Neuronal stem cell (in vitro differentiated cells): ENCODE results near the gene B4GALNT2.
"Not testable (repeated sequence)": the region's sequence is repeated elsewhere in the genome, so short reads cannot be mapped to it uniquely, and the experiment has no call there.

Experiments
- DNase-seq: peaks from one replicate; pipeline ENCODE4 v3.0.0-alpha.2; 2013; ENCODE audit warnings: low spot score
- H2AFZ ChIP-seq: one replicate; pipeline ENCODE4 v1.6.1; 2013; ENCODE audit warnings: mild to moderate bottlenecking, low read length, inconsistent platforms
- H2AK5ac ChIP-seq: 2 replicates; pipeline ENCODE4 v1.6.1; 2013; ENCODE audit warnings: low read depth, mild to moderate bottlenecking, inconsistent platforms, low read length, moderate library complexity, mixed read lengths
- H2BK120ac ChIP-seq: 2 replicates; pipeline ENCODE4 v1.6.1; 2013; ENCODE audit warnings: low read depth, mild to moderate bottlenecking, inconsistent platforms, low read length, moderate library complexity, mixed read lengths
- H2BK12ac ChIP-seq: one replicate; pipeline ENCODE4 v1.6.1; 2013; ENCODE audit warnings: low read length, inconsistent platforms
- H2BK15ac ChIP-seq: 2 replicates; pipeline ENCODE4 v1.6.1; 2013; ENCODE audit warnings: mild to moderate bottlenecking, low read length, inconsistent platforms, mixed read lengths
- H2BK5ac ChIP-seq: one replicate; pipeline ENCODE4 v1.6.1; 2013; ENCODE audit warnings: inconsistent platforms, mild to moderate bottlenecking, low read length, moderate library complexity
- H3K14ac ChIP-seq: one replicate; pipeline ENCODE4 v1.6.1; 2013; ENCODE audit warnings: low read length, inconsistent platforms
- H3K18ac ChIP-seq: 2 replicates; pipeline ENCODE4 v1.6.1; 2013; ENCODE audit warnings: low read length, inconsistent platforms
- H3K23ac ChIP-seq: 2 replicates; pipeline ENCODE4 v1.6.1; 2013; ENCODE audit warnings: low read depth, mild to moderate bottlenecking, mixed read lengths, low read length, inconsistent platforms; ENCODE audit not compliant: poor library complexity
- H3K27ac ChIP-seq: replicated peaks from 3 replicates; pipeline ENCODE4 v1.5.1; 2013; ENCODE audit warnings: low read length, inconsistent platforms
- H3K27me3 ChIP-seq, 3 experiments: 2 replicates each; pipeline ENCODE4 v1.6.1; 2013; ENCODE audit warnings: low read length in 3 of 3, mild to moderate bottlenecking in 2 of 3, inconsistent platforms in 1 of 3, low read depth in 1 of 3, mixed read lengths in 1 of 3, moderate library complexity in 1 of 3; ENCODE audit not compliant: control insufficient read depth in 3 of 3, insufficient read depth in 3 of 3
- H3K36me3 ChIP-seq, 2 donors: replicated peaks in 1 of 2; 2 replicates each; pipeline ENCODE4 v1.6.1; 2013; ENCODE audit warnings: low read length in 2 of 2; ENCODE audit not compliant: control insufficient read depth in 2 of 2, insufficient read depth in 2 of 2
- H3K4ac ChIP-seq: 2 replicates; pipeline ENCODE4 v1.6.1; 2013; ENCODE audit warnings: inconsistent platforms, mild to moderate bottlenecking, low read length, moderate library complexity
- H3K4me1 ChIP-seq, 2 donors: 1 replicate in 1 of 2; 2 replicates in 1 of 2; pipeline ENCODE4 v1.6.1; 2013; ENCODE audit warnings: low read length in 2 of 2, low read depth in 1 of 2; ENCODE audit not compliant: control insufficient read depth in 2 of 2, insufficient read depth in 1 of 2
- H3K4me2 ChIP-seq: one replicate; pipeline ENCODE4 v1.6.1; 2013; ENCODE audit warnings: mild to moderate bottlenecking, low read length, inconsistent platforms; ENCODE audit not compliant: insufficient read depth, poor library complexity, severe bottlenecking
- H3K4me3 ChIP-seq, 2 donors: 2 replicates each; pipeline ENCODE4 v1.5.1; 2013; ENCODE audit warnings: low read length in 2 of 2, mild to moderate bottlenecking in 2 of 2, inconsistent platforms in 1 of 2, moderate library complexity in 1 of 2
- H3K79me1 ChIP-seq: one replicate; pipeline ENCODE4 v1.6.1; 2013; ENCODE audit warnings: low read depth, mild to moderate bottlenecking, inconsistent platforms, low read length, moderate library complexity
- H3K9ac ChIP-seq: one replicate; pipeline ENCODE4 v1.6.1; 2013; ENCODE audit warnings: mild to moderate bottlenecking, low read depth, low read length, inconsistent platforms; ENCODE audit not compliant: poor library complexity
- H3K9me3 ChIP-seq, 2 donors: replicated peaks in 1 of 2; 2 replicates each; pipeline versions ENCODE3 to v1.6.1; 2013; ENCODE audit warnings: low read length in 2 of 2, mild to moderate bottlenecking in 2 of 2, inconsistent platforms in 1 of 2, low read depth in 1 of 2, mixed read lengths in 1 of 2, moderate library complexity in 1 of 2; ENCODE audit not compliant: control insufficient read depth in 2 of 2, insufficient read depth in 1 of 2
- H4K8ac ChIP-seq: one replicate; pipeline ENCODE4 v1.6.1; 2013; ENCODE audit warnings: low read depth, mild to moderate bottlenecking, inconsistent platforms, low read length, moderate library complexity
- H4K91ac ChIP-seq: one replicate; pipeline ENCODE4 v1.6.1; 2013; ENCODE audit warnings: low read length, low read depth, mild to moderate bottlenecking, inconsistent platforms; ENCODE audit not compliant: poor library complexity
- WGBS, 2 donors: extraction: QIAGEN DNeasy Blood & Tissue Kit; methylation state at CpG; one replicate each; pipeline ENCODE4 v1.1.7; 2013; ENCODE audit warnings: missing lambda C conversion rate in 2 of 2, mixed read lengths in 1 of 2; ENCODE audit not compliant: insufficient read length in 2 of 2, insufficient replicate concordance in 1 of 2; ENCODE audit errors: extremely low coverage in 2 of 2; 5-methylcytosine and 5-hydroxymethylcytosine counted together

Gene B4GALNT2

DNA sequence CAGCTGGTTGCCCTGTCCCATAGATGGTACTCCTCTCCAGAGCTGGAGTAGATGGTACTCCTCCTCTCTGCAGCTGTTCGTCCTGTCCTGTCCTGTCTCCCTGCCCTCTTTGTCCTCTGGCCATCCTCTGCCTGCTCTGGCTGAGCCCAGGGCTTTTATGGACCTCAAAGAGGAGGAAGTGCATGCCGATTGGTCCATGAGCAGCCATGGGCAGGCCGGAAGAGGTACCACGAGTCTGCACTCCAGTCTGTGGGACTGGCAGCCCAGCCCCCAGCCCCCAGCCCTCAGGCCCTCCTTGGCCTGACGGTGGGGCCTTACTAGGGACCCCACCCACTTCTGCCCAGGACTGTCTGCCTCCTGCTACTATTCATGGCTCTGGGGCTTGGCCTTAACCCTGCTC, 50.8 kb downstream of the B4GALNT2 start:
- no peak overlapping the region for H3K4me3 ChIP-seq
- no peak for DNase-seq
- no peak overlapping the region for H4K8ac ChIP-seq
- H2BK5ac ChIP-seq: no peak overlapping the region
- no peak overlapping the region for H3K9ac ChIP-seq
- no peak overlapping the region for H2BK120ac ChIP-seq
- H2BK12ac ChIP-seq: no peak overlapping the region
- H2AFZ ChIP-seq: peak overlapping the region; percentile 7
- H3K27me3 ChIP-seq: no peaks in the 10 kb centered on the region
- WGBS, 2 donors: no CpG with 5 or more reads among the region's 5 CpGs
- H4K91ac ChIP-seq: no peak overlapping the region
- no peak overlapping the region for H3K18ac ChIP-seq
- no peaks in the 10 kb centered on the region for H3K79me1 ChIP-seq
- no peak overlapping the region for H3K4me2 ChIP-seq
- H3K14ac ChIP-seq: no peak overlapping the region
- H2AK5ac ChIP-seq: no peak overlapping the region
- H3K9me3 ChIP-seq: peaks cover 0 to 4% of the 10 kb centered on the region in 2 donors
- no peak overlapping the region for H2BK15ac ChIP-seq
- H3K27ac ChIP-seq: no peak overlapping the region
- no peak overlapping the region for H3K4ac ChIP-seq
- H3K23ac ChIP-seq: no peak overlapping the region
- no peaks in the 10 kb centered on the region for H3K36me3 ChIP-seq
- no peaks in the 10 kb centered on the region for H3K4me1 ChIP-seq

DNA sequence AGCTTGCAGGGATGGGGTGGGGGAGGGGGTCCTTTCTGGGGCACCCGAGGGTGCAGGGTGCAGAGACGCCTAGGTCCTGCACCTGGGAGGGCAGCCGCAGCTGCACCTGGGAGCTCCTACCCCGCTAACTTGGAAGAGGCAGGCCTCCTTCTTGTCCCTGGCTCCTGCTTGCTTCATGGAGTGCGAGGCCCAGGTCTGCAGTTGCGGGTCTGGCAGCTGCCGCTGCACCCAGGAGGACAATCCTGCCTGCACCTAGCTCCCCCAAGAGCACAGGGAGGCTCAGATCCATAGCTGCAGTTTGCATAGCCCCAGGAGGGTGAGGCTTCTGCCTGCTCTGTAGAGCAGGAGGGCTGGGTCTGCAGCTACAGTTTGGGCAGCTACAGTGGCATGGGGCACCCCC, 51.2 kb downstream of the B4GALNT2 start:
- Histone ChIP-seq H3K27me3 (no peaks in the 10 kb centered on the region), H3K9ac (no peak overlapping the region), H2BK12ac (no peak overlapping the region), H2AFZ (peak overlapping the region; percentile 7), H3K18ac (no peak overlapping the region), H2BK15ac (no peak overlapping the region), H2AK5ac (peak overlapping the region; percentile 74), H3K79me1 (no peaks in the 10 kb centered on the region), H2BK120ac (no peak overlapping the region), H3K23ac (peak overlapping the region; percentile 34), H3K4me1 (no peaks in the 10 kb centered on the region), H3K4ac (no peak overlapping the region), H3K36me3 (no peaks in the 10 kb centered on the region), H4K91ac (no peak overlapping the region), H3K4me3 (no peak overlapping the region), H3K14ac (peak overlapping the region; percentile 89), H4K8ac (peak overlapping the region; percentile 17), H2BK5ac (no peak overlapping the region), H3K4me2 (no peak overlapping the region), H3K9me3 (peaks cover 0 to 4% of the 10 kb centered on the region in 2 donors), H3K27ac (no peak overlapping the region)
- no CpG with 5 or more reads among the region's 7 CpGs for WGBS, 2 donors
- DNase-seq: no peak

DNA sequence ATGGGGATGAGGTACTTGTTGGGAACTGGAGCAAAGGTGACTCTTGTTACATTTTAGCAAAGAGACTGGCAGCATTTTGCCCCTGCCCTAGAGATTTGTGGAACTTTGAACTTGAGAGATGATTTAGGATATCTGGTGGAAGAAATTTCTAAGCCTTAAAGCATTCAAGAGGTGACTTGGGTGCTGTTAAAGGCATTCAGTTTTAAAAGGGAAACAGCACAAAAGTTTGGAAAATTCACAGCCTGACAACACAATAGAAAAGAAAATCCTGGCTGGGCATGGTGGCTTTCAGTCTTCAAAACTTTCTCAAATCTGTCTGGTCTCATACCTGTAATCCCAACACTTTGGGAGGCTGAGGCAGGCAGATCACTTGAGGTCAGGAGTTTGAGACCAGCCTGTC, 52.0 kb downstream of the B4GALNT2 start:
- H2AFZ ChIP-seq, H3K14ac ChIP-seq, H2BK5ac ChIP-seq, H3K27ac ChIP-seq, H2BK15ac ChIP-seq, H4K8ac ChIP-seq, H3K4me2 ChIP-seq, H3K18ac ChIP-seq, H3K27me3 ChIP-seq, H2AK5ac ChIP-seq, H3K9me3 ChIP-seq, H3K4me1 ChIP-seq, H3K4me3 ChIP-seq, H3K79me1 ChIP-seq, H4K91ac ChIP-seq, DNase-seq, H3K4ac ChIP-seq, H3K23ac ChIP-seq, H2BK120ac ChIP-seq, H2BK12ac ChIP-seq, H3K9ac ChIP-seq, H3K36me3 ChIP-seq: not testable (repeated sequence)

DNA sequence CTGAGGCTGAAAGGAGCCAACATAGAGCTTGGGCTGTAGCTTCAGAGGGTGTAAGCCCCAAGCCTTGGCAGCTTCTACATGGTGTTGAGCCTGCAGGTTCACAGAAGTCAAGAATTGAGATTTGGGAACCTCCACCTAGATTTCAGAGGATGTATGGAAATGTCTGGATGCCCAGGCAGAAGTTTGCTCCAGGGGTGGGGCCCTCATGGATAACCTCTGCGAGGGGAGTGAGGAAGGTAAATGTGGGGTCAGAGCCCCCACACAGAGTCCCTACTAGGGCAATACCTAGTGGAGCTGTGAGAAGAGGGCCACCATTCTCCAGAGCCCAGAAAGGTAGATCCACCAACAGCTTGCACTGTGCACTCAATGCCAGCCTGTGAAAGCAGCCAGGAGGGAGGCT, 52.8 kb downstream of the B4GALNT2 start:
- not testable (repeated sequence) for H3K4ac ChIP-seq, H2AFZ ChIP-seq, H3K4me3 ChIP-seq, H2BK12ac ChIP-seq, H2BK120ac ChIP-seq, H3K9me3 ChIP-seq, H3K4me2 ChIP-seq, H4K8ac ChIP-seq, H3K27me3 ChIP-seq, DNase-seq, H3K9ac ChIP-seq, H3K27ac ChIP-seq, H3K23ac ChIP-seq, H2BK15ac ChIP-seq, H3K4me1 ChIP-seq, H2BK5ac ChIP-seq, H4K91ac ChIP-seq, H3K18ac ChIP-seq, H3K79me1 ChIP-seq, H3K36me3 ChIP-seq, H2AK5ac ChIP-seq, H3K14ac ChIP-seq
- WGBS, 2 donors: no CpG with 5 or more reads among the region's 1 CpG
